HUES48 (cell line): ENCODE results near the gene TLX3.

ENCODE experiments used
- H3K27ac ChIP-seq: one replicate; pipeline ENCODE4 v1.7.0; 2013; ENCODE audit warnings: low read depth, low read length, inconsistent platforms
- H3K27me3 ChIP-seq: 2 replicates; pipeline ENCODE4 v1.6.1; 2013; ENCODE audit warnings: mild to moderate bottlenecking, low read length; ENCODE audit not compliant: control insufficient read depth, insufficient read depth
- H3K36me3 ChIP-seq: 2 replicates; pipeline ENCODE4 v1.6.1; 2013; ENCODE audit warnings: low read length; ENCODE audit not compliant: control insufficient read depth, insufficient read depth
- H3K4me1 ChIP-seq: 2 replicates; pipeline ENCODE4 v1.6.1; 2013; ENCODE audit warnings: mild to moderate bottlenecking, low read length; ENCODE audit not compliant: control insufficient read depth, insufficient read depth
- H3K4me3 ChIP-seq: 2 replicates; pipeline ENCODE4 v1.5.1; 2013; ENCODE audit warnings: mild to moderate bottlenecking, low read depth, low read length
- H3K9ac ChIP-seq: 2 replicates; pipeline ENCODE4 v1.6.1; 2013; ENCODE audit warnings: mild to moderate bottlenecking, low read depth, low read length, moderate library complexity
- H3K9me3 ChIP-seq: 2 replicates; pipeline ENCODE4 v1.6.1; 2013; ENCODE audit warnings: low read length; ENCODE audit not compliant: control insufficient read depth, insufficient read depth

The TLX3 gene

GRCh38 chr5:171308453-171309275 lies at the start of gene TLX3:
TLX3 (plus strand) TSS chr5:171309248; CDS start chr5:171309366, 118 bp downstream.
- Histone ChIP-seq H3K9me3 (no peaks in the 10 kb centered on the region), H3K27me3 (peaks cover 100% of the 10 kb centered on the region), H3K27ac (no peak within 1 kb of the TSS), H3K36me3 (no peaks in the 10 kb centered on the region), H3K9ac (no peak within 1 kb of the TSS), H3K4me3 (peak within 1 kb of the TSS; percentile 40; the same call in 1 of the 2 replicates), H3K4me1 (peaks cover 18% of the 10 kb centered on the region)

GRCh38 chr5:171261361-171261760 lies 47.7 kb upstream of the TLX3 start:
- no peaks in the 10 kb centered on the region for H3K27me3 ChIP-seq
- H3K4me3 ChIP-seq = no peak overlapping the region

GRCh38 chr5:171261904-171262303 lies 47.1 kb upstream of the TLX3 start:
- H3K4me3 ChIP-seq = no peak overlapping the region
- H3K27me3 ChIP-seq = no peaks in the 10 kb centered on the region
- H3K36me3 ChIP-seq = no peaks in the 10 kb centered on the region
- no peaks in the 10 kb centered on the region for H3K9me3 ChIP-seq
- no peak overlapping the region for H3K27ac ChIP-seq
- H3K4me1 ChIP-seq = no peaks in the 10 kb centered on the region
- H3K9ac ChIP-seq = no peak overlapping the region

More at GRCh38 chr5:171261361-171261760, 47.7 kb upstream of the TLX3 start:
- Histone ChIP-seq H3K36me3 (no peaks in the 10 kb centered on the region), H3K27ac (no peak overlapping the region), H3K4me1 (no peaks in the 10 kb centered on the region), H3K9ac (no peak overlapping the region), H3K9me3 (no peaks in the 10 kb centered on the region)

GRCh38 chr5:171263181-171263580 lies 45.9 kb upstream of the TLX3 start:
- H3K9me3 ChIP-seq = no peaks in the 10 kb centered on the region
- H3K36me3 ChIP-seq = no peaks in the 10 kb centered on the region
- no peaks in the 10 kb centered on the region for H3K27me3 ChIP-seq
- H3K4me1 ChIP-seq = no peaks in the 10 kb centered on the region
- no peak overlapping the region for H3K4me3 ChIP-seq
- H3K9ac ChIP-seq = no peak overlapping the region
- no peak overlapping the region for H3K27ac ChIP-seq

GRCh38 chr5:171264843-171265242 lies 44.2 kb upstream of the TLX3 start:
- no peak overlapping the region for H3K4me3 ChIP-seq
- H3K9ac ChIP-seq = no peak overlapping the region
- H3K4me1 ChIP-seq = no peaks in the 10 kb centered on the region
- no peaks in the 10 kb centered on the region for H3K27me3 ChIP-seq
- H3K9me3 ChIP-seq = no peaks in the 10 kb centered on the region
- no peaks in the 10 kb centered on the region for H3K36me3 ChIP-seq
- H3K27ac ChIP-seq = no peak overlapping the region

- H3K4me3 ChIP-seq = no peak overlapping the region
Measured at GRCh38 chr5:171268700-171269620, 40.1 kb upstream of the TLX3 start.

GRCh38 chr5:171269717-171270116 lies 39.3 kb upstream of the TLX3 start:
- Histone ChIP-seq H3K4me1 (no peaks in the 10 kb centered on the region), H3K36me3 (no peaks in the 10 kb centered on the region), H3K27me3 (no peaks in the 10 kb centered on the region), H3K9ac (no peak overlapping the region), H3K9me3 (no peaks in the 10 kb centered on the region), H3K4me3 (no peak overlapping the region), H3K27ac (no peak overlapping the region)

More at GRCh38 chr5:171268700-171269620, 40.1 kb upstream of the TLX3 start:
- no peak overlapping the region for H3K9ac ChIP-seq
- H3K27me3 ChIP-seq = no peaks in the 10 kb centered on the region
- H3K9me3 ChIP-seq = no peaks in the 10 kb centered on the region
- no peak overlapping the region for H3K27ac ChIP-seq
- no peaks in the 10 kb centered on the region for H3K4me1 ChIP-seq
- no peaks in the 10 kb centered on the region for H3K36me3 ChIP-seq

- Histone ChIP-seq H3K9me3 (no peaks in the 10 kb centered on the region), H3K27ac (no peak overlapping the region), H3K4me1 (no peaks in the 10 kb centered on the region), H3K27me3 (no peaks in the 10 kb centered on the region), H3K36me3 (no peaks in the 10 kb centered on the region), H3K4me3 (no peak overlapping the region), H3K9ac (no peak overlapping the region)
Measured at GRCh38 chr5:171270136-171270535, 38.9 kb upstream of the TLX3 start.

- H3K27ac ChIP-seq = no peak overlapping the region
- no peaks in the 10 kb centered on the region for H3K9me3 ChIP-seq
- no peak overlapping the region for H3K4me3 ChIP-seq
- H3K9ac ChIP-seq = no peak overlapping the region
- H3K36me3 ChIP-seq = no peaks in the 10 kb centered on the region
- peaks cover 5% of the 10 kb centered on the region; the same call in 1 of the 2 replicates for H3K4me1 ChIP-seq
- H3K27me3 ChIP-seq = no peaks in the 10 kb centered on the region
Measured at GRCh38 chr5:171271798-171272197, 37.2 kb upstream of the TLX3 start.

- H3K9me3 ChIP-seq = no peaks in the 10 kb centered on the region
- H3K9ac ChIP-seq = no peak overlapping the region
- peaks cover 5% of the 10 kb centered on the region; the same call in 1 of the 2 replicates for H3K4me1 ChIP-seq
- H3K27me3 ChIP-seq = no peaks in the 10 kb centered on the region
- H3K27ac ChIP-seq = no peak overlapping the region
- no peaks in the 10 kb centered on the region for H3K36me3 ChIP-seq
- H3K4me3 ChIP-seq = no peak overlapping the region
Measured at GRCh38 chr5:171272996-171273970, 35.8 kb upstream of the TLX3 start.
